Measurements from ENCODE around the gene LEUTX.

GRCh38 chr19:39780894-39781293 lies 2.2 kb downstream of the LEUTX start:
- TF ChIP-seq CTCF (IDR thresholded peaks at IDR 0.05) (no peak), POLR2A (IDR thresholded peaks at IDR 0.05) (no peak)

All from testis (tissue), 2 donors.